ENCODE results near the gene SYT9. TPM values are rescaled to one million over a fixed set of nuclear protein-coding genes. Genes with fewer than 3 reads are reported as not detected.

Gene SYT9
- 0.10 and 0.60 TPM in 2 replicates for polyA plus RNA-seq (2012; rRNA removed)
- 0.30 and 0.59 TPM in 2 replicates for polyA plus RNA-seq (2012; cell fraction: cytosol; rRNA removed)
- polyA plus RNA-seq (2012; cell fraction: nucleus; rRNA removed), result 0.21 and 0.25 TPM in 2 replicates

GRCh38 chr11:7251836-7252682 lies at the start of gene SYT9:
TSS of gene SYT9 (plus strand) at chr11:7251904. CDS start at chr11:7252187, 283 bp downstream.
- peaks cover 0 to 7% of the 10 kb centered on the region in 2 experiments; a peak in 1 of 4 replicates for H3K4me1 ChIP-seq (ENCODE audit: control insufficient read depth in 1 of 2, insufficient read depth in 2 of 2, low read depth in 1 of 2, low read length in 1 of 2)
- no peak within 1 kb of the TSS for H2AFZ ChIP-seq (ENCODE audit: low read depth)
- H3K4me3 ChIP-seq (ENCODE audit: low read depth in 2 of 2, low read length in 1 of 2), result peak within 1 kb of the TSS; percentile 48
- no peaks in the 10 kb centered on the region for H3F3A ChIP-seq (replicated peaks; ENCODE audit: insufficient read depth)
- H3K36me3 ChIP-seq (replicated peaks in 1 of 2; ENCODE audit: control insufficient read depth in 1 of 2, insufficient read depth in 2 of 2, low read length in 1 of 2), result no peaks in the 10 kb centered on the region
- peak within 1 kb of the TSS in 1 of 2 experiments; percentile 43; a peak in 1 of 4 replicates for H3K27ac ChIP-seq (ENCODE audit: low read depth in 2 of 2, low read length in 1 of 2)
- ChIA-PET POLR2A (no interaction called here), CTCF (interaction anchor here (0.7 to 1.5 kb wide), 6 partner anchors 9 to 413 kb away, joined by 3 to 6 read pairs (median 3); no protein-coding TSS in a partner anchor)
- TF ChIP-seq MEF2A (IDR thresholded peaks at IDR 0.05; ENCODE audit: borderline replicate concordance, low read depth) (no peak), SIN3A (IDR thresholded peaks at IDR 0.05; ENCODE audit: borderline replicate concordance, low read depth, low read length) (no peak), MXI1 (IDR thresholded peaks at IDR 0.05; ENCODE audit: low read depth, low read length) (peak; percentile 51), FOSL2 (IDR thresholded peaks at IDR 0.05; ENCODE audit: borderline replicate concordance, low read depth) (no peak), RAD21 (IDR thresholded peaks at IDR 0.05; ENCODE audit: low read length) (no peak), CTCF (IDR thresholded peaks at IDR 0.05) (no peak), POLR2AphosphoS5 (IDR thresholded peaks at IDR 0.05; ENCODE audit: low read depth, low read length) (no peak)
- peak within 1 kb of the TSS; percentile 76 for H3K4me2 ChIP-seq
- H3K27me3 ChIP-seq (ENCODE audit: insufficient read depth), result peaks cover 5% of the 10 kb centered on the region; the same call in 1 of the 2 replicates
- no peak within 1 kb of the TSS for H3K9ac ChIP-seq
- H3K9me2 ChIP-seq, result no peaks in the 10 kb centered on the region
- H4K20me1 ChIP-seq (ENCODE audit: insufficient read depth), result no peaks in the 10 kb centered on the region
- no peaks in the 10 kb centered on the region for H3K79me2 ChIP-seq (ENCODE audit: insufficient read depth)
- WGBS (ENCODE audit: low lambda C conversion rate), result 6% methylated on average over 11 of the region's 84 CpGs
- DNase-seq, result peak; percentile 85
- H3K9me3 ChIP-seq, result no peaks in the 10 kb centered on the region

- no peak overlapping the region for H3K9ac ChIP-seq
- ChIA-PET CTCF (no interaction called here), POLR2A (no interaction called here)
- no peak for DNase-seq
- no peaks in the 10 kb centered on the region for H3K9me2 ChIP-seq
- no peaks in the 10 kb centered on the region; a peak in 1 of 4 replicates for H3K4me1 ChIP-seq (ENCODE audit: control insufficient read depth in 1 of 2, insufficient read depth in 2 of 2, low read depth in 1 of 2, low read length in 1 of 2)
- no peak overlapping the region for H2AFZ ChIP-seq (ENCODE audit: low read depth)
- H3K27ac ChIP-seq (ENCODE audit: low read depth in 2 of 2, low read length in 1 of 2), result no peak overlapping the region
- no peak overlapping the region for H3K4me3 ChIP-seq (ENCODE audit: low read depth in 2 of 2, low read length in 1 of 2)
- no peaks in the 10 kb centered on the region for H3K27me3 ChIP-seq (ENCODE audit: insufficient read depth)
- no peaks in the 10 kb centered on the region for H3K36me3 ChIP-seq (replicated peaks in 1 of 2; ENCODE audit: control insufficient read depth in 1 of 2, insufficient read depth in 2 of 2, low read length in 1 of 2)
- 56% methylated on average over 3 of the region's 3 CpGs for WGBS (ENCODE audit: low lambda C conversion rate)
- TF ChIP-seq POLR2AphosphoS5 (IDR thresholded peaks at IDR 0.05; ENCODE audit: low read depth, low read length), result no peak
- no peaks in the 10 kb centered on the region; the same call in 1 of the 2 replicates for H3K9me3 ChIP-seq
- no peaks in the 10 kb centered on the region for H4K20me1 ChIP-seq (ENCODE audit: insufficient read depth)
- no peaks in the 10 kb centered on the region for H3K79me2 ChIP-seq (ENCODE audit: insufficient read depth)
- H3K4me2 ChIP-seq, result no peak overlapping the region
- no peaks in the 10 kb centered on the region for H3F3A ChIP-seq (replicated peaks; ENCODE audit: insufficient read depth)
Measured at GRCh38 chr11:7202412-7202811, 49.3 kb upstream of the SYT9 start.
